ENCODE data around the gene ADD1. TPM values are rescaled to one million over a fixed set of nuclear protein-coding genes. Genes with fewer than 3 reads are reported as not detected.

ADD1 gene
- total RNA-seq, 1 donor from 2014 or later = 274 TPM

DNA sequence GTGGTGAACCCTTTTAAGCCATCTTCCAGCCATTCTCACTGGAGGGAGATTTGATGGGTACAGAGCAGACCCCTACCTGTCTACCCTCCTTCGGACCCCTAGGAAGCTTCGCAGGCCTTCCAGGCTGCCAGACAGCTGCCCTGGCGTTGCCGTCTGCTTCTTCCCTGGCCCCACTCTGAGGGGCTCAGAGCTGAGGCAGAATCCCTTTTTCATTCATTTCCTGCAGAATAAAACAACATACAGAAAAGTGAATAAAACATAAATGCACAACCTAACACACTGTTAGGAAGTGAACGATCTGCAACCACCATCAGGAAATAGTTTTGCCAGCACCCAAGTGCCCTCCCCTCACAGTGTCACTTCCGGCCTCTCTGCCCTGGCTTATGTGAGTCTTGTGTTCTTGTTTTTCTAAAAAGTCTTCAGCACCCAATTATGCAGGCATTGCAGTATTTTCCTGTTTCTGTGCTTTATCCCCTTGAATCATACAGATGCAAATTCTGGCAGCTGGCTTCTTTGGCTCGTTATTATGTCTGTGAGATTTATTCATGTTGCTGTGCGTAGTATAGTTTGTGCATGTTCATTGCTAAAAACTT, 5.6 kb upstream of the ADD1 start:
- Mint-ChIP-seq H3K27me3 (ENCODE audit: unreplicated experiment) (no peaks in the 10 kb centered on the region), H3K4me3 (ENCODE audit: unreplicated experiment) (no peak overlapping the region), H3K4me1 (ENCODE audit: unreplicated experiment) (peaks cover 22% of the 10 kb centered on the region), H3K9me3 (ENCODE audit: unreplicated experiment) (peaks cover 4% of the 10 kb centered on the region), H3K27ac (ENCODE audit: unreplicated experiment) (peak overlapping the region; percentile 54), H3K36me3 (ENCODE audit: unreplicated experiment) (peaks cover 12% of the 10 kb centered on the region)
- no peak for TF ChIP-seq CTCF (IDR thresholded peaks at IDR 0.05)
- DNase-seq (ENCODE audit: extremely low spot score, unreplicated experiment) = peak; percentile 32

GRCh38 chr4:2839060-2839459, 4.6 kb upstream of the ADD1 start:
- no peaks in the 10 kb centered on the region for H3K27me3 Mint-ChIP-seq (ENCODE audit: unreplicated experiment)
- no peak overlapping the region for H3K27ac Mint-ChIP-seq (ENCODE audit: unreplicated experiment)
- H3K36me3 Mint-ChIP-seq (ENCODE audit: unreplicated experiment) = peaks cover 12% of the 10 kb centered on the region
- no peak for DNase-seq (ENCODE audit: extremely low spot score, unreplicated experiment)
- no peak overlapping the region for H3K4me3 Mint-ChIP-seq (ENCODE audit: unreplicated experiment)
- H3K4me1 Mint-ChIP-seq (ENCODE audit: unreplicated experiment) = peaks cover 24% of the 10 kb centered on the region
- no peak for TF ChIP-seq CTCF (IDR thresholded peaks at IDR 0.05)
- H3K9me3 Mint-ChIP-seq (ENCODE audit: unreplicated experiment) = peaks cover 4% of the 10 kb centered on the region

- Mint-ChIP-seq H3K4me3 (ENCODE audit: unreplicated experiment) (peak overlapping the region; percentile 76), H3K27me3 (ENCODE audit: unreplicated experiment) (no peaks in the 10 kb centered on the region), H3K27ac (ENCODE audit: unreplicated experiment) (peak overlapping the region; percentile 48), H3K4me1 (ENCODE audit: unreplicated experiment) (peaks cover 40% of the 10 kb centered on the region), H3K36me3 (ENCODE audit: unreplicated experiment) (peaks cover 9% of the 10 kb centered on the region), H3K9me3 (ENCODE audit: unreplicated experiment) (peaks cover 4% of the 10 kb centered on the region)
- no peak for TF ChIP-seq CTCF (IDR thresholded peaks at IDR 0.05)
- DNase-seq (ENCODE audit: extremely low spot score, unreplicated experiment) = no peak
Measured at GRCh38 chr4:2842687-2843262, 869 bp upstream of the ADD1 start.

- H3K27me3 Mint-ChIP-seq (ENCODE audit: unreplicated experiment) = no peaks in the 10 kb centered on the region
- H3K36me3 Mint-ChIP-seq (ENCODE audit: unreplicated experiment) = peaks cover 9% of the 10 kb centered on the region
- peak overlapping the region; percentile 98 for H3K4me3 Mint-ChIP-seq (ENCODE audit: unreplicated experiment)
- TF ChIP-seq CTCF (IDR thresholded peaks at IDR 0.05) = no peak
- peaks cover 42% of the 10 kb centered on the region for H3K4me1 Mint-ChIP-seq (ENCODE audit: unreplicated experiment)
- no peak for DNase-seq (ENCODE audit: extremely low spot score, unreplicated experiment)
- H3K9me3 Mint-ChIP-seq (ENCODE audit: unreplicated experiment) = peaks cover 4% of the 10 kb centered on the region
- H3K27ac Mint-ChIP-seq (ENCODE audit: unreplicated experiment) = peak overlapping the region; percentile 85
Measured at GRCh38 chr4:2843941-2844584, 419 bp downstream of the ADD1 start.

GRCh38 chr4:2846172-2846571, 2.5 kb downstream of the ADD1 start:
- TF ChIP-seq CTCF (IDR thresholded peaks at IDR 0.05) = no peak
- peak overlapping the region; percentile 98 for H3K4me3 Mint-ChIP-seq (ENCODE audit: unreplicated experiment)
- H3K27ac Mint-ChIP-seq (ENCODE audit: unreplicated experiment) = no peak overlapping the region
- H3K4me1 Mint-ChIP-seq (ENCODE audit: unreplicated experiment) = peaks cover 59% of the 10 kb centered on the region
- no peaks in the 10 kb centered on the region for H3K27me3 Mint-ChIP-seq (ENCODE audit: unreplicated experiment)
- no peak for DNase-seq (ENCODE audit: extremely low spot score, unreplicated experiment)
- peaks cover 2% of the 10 kb centered on the region for H3K36me3 Mint-ChIP-seq (ENCODE audit: unreplicated experiment)
- H3K9me3 Mint-ChIP-seq (ENCODE audit: unreplicated experiment) = no peaks in the 10 kb centered on the region

All from osteocyte (in vitro differentiated cells).